ENCODE results near the gene RPS28. TPM values are rescaled to one million over a fixed set of nuclear protein-coding genes. Genes with fewer than 3 reads are reported as not detected.
"Not testable (repeated sequence)": the region's sequence is repeated elsewhere in the genome, so short reads cannot be mapped to it uniquely, and the experiment has no call there.

Gene RPS28
- total RNA-seq, 1 donor: 352 TPM

DNA sequence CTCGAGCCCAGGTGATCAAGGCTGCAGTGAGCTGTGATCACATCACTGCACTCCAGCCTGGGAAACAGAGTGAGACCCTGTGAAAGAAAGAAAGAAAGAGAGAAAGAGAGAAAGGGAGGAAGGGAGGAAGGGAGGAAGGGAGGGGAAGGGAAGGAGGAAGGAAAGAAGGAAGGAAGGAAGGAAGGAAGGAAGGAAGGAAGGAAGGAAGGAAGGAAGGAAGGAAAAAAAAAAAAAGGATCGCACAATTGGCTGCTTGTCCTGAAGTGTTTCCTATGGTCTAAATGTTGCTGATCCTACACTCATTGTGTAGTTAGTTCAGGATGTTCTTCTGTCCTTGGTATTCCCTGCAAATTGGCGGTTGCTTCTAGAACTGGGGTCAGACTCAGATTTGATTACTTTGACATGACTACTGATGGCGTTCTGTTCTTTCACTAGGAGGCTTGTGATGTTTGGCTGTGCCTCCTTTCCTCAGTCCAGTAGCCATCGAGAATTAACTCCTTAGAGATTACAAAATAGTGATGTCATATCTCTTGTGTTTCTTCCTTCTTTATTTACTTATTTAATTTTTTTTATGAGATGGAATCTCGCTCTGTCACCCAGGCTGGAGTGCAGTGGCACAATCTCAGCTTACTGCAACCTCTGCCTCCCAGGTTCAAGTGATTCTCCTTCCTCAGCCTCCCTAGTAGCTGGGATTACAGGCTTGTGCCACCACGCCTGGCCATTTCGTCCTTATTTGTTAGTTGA is 28.5 kb downstream of the RPS28 start:
- H3K27me3 ChIP-seq (ENCODE audit: insufficient read depth, low read length); H3K4me3 ChIP-seq (ENCODE audit: low read length); H3K9me3 ChIP-seq (ENCODE audit: low read depth, low read length); H3K4me1 ChIP-seq (ENCODE audit: insufficient read depth, low read length): not testable (repeated sequence)

DNA sequence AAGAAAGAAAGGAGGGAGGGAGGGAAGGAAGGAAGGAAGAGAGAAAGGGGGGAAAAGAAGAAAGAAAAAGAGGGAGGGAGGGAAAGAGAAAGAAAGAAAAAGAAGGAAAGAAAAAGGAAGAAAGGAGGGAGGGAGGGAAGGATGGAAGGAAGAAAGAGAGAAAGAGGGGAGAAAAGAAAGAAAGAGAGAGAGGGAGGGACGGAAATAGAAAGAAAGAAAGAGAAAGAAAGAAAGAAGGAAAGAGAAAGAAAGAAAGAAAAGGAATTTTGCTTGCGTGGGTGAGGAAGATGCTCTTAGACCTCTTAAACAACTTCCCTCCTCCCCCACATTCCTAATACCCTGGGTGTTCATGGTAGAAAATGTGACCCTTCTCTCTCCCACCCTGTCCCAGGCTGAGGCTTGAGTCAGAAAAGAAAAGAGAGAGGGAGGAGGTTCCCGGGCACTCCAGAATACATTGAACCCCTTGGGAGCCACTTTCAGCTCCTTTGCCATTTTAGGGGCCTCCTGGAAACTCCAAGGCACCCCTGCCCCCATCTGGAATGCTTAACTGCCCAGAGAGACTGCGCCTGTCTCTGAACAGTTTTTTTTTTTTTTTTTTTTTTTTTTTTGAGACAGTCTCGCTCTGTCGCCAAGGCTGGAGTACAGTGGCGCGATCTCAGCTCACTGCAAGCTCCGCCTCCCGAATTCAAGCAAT is 31.0 kb downstream of the RPS28 start:
- peaks cover 3% of the 10 kb centered on the region for H3K27me3 ChIP-seq (ENCODE audit: insufficient read depth, low read length)
- H3K4me1 ChIP-seq (ENCODE audit: insufficient read depth, low read length): no peaks in the 10 kb centered on the region
- no peak overlapping the region for H3K4me3 ChIP-seq (ENCODE audit: low read length)
- H3K9me3 ChIP-seq (ENCODE audit: low read depth, low read length): no peaks in the 10 kb centered on the region

DNA sequence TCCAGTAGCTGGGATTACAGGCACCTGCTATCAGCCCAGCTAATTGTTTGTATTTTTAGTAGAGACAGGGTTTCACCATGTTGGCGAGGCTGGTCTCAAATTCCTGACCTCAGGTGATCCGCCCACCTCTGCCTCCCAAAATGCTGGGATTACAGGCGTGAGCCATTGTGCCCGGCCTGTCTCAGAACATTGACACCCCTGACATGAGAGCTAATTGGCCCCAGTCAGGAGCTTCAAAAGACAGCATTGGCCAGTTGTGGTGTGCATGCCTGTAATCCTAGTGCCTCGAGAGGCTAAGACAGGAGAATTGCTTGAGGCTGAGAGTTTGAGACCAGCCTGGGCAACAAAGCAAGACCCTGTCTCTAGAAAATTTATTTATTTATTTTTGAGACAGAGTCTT is 31.5 kb downstream of the RPS28 start:
- not testable (repeated sequence) for H3K27me3 ChIP-seq (ENCODE audit: insufficient read depth, low read length); H3K9me3 ChIP-seq (ENCODE audit: low read depth, low read length); H3K4me3 ChIP-seq (ENCODE audit: low read length); H3K4me1 ChIP-seq (ENCODE audit: insufficient read depth, low read length)

DNA sequence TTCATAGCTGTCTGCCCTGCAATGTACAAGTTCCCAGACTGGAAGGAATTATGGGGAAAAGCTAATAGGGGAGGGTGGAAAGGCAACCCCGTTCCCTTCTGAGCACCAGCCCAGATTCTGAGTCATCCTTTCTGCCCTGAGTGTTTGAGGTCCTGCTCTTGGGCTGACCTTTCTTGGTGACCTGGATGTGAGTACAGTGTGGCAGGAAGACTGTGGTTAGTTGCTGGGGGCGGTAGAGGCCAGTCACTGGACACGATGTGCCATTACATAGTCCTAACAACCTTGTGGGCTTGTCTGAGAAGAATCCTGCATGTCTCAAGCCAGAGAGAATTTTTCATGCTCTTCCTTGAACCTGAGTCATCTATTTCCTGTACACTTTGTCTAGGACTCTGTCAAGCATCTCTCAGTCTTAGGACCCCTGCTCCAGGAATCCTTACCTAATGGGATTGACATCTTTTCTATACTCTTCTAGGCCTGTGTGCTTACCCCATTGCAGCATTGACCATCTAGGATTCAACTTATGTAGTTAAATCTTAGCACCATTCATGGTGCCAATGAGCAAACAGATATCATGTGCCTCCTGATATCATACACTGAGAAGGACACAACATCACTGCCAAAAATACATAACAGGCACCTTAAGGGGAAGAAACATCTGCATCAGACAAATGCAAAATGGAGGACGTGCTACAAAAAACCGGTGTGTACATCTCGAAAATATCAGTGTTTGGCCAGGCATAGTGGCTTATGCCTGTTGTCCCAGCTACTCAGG is 34.5 kb downstream of the RPS28 start:
- Histone ChIP-seq H3K4me3 (ENCODE audit: low read length) (no peak overlapping the region), H3K4me1 (ENCODE audit: insufficient read depth, low read length) (no peaks in the 10 kb centered on the region), H3K27me3 (ENCODE audit: insufficient read depth, low read length) (peaks cover 3% of the 10 kb centered on the region), H3K9me3 (ENCODE audit: low read depth, low read length) (no peaks in the 10 kb centered on the region)

DNA sequence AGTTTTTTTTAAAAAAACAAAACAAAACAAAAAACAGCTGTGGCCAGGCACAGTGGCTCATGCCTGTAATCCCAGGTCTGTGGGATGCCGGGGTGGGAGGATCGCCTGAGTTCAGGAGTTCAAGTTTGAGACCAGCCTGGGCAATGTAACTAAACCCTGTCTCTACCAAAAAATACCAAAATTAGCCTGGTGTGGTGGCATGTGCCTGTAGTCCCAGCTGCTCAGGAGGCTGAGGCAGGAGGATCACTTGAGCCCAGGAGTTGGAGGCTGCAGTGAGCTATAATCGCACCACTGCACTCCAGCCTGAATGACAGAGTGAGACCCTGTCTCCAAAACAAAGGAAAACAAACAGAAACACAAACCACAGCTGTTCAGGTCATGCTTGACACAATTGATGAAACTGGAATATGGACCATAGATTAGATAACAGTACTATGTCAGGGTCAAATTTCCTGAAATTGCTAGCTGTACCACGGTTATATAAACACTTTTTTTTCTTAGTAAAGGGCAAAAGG is 35.8 kb downstream of the RPS28 start:
- H3K4me1 ChIP-seq (ENCODE audit: insufficient read depth, low read length): no peaks in the 10 kb centered on the region
- no peak overlapping the region for H3K4me3 ChIP-seq (ENCODE audit: low read length)
- H3K27me3 ChIP-seq (ENCODE audit: insufficient read depth, low read length): peaks cover 8% of the 10 kb centered on the region
- no peaks in the 10 kb centered on the region for H3K9me3 ChIP-seq (ENCODE audit: low read depth, low read length)

DNA sequence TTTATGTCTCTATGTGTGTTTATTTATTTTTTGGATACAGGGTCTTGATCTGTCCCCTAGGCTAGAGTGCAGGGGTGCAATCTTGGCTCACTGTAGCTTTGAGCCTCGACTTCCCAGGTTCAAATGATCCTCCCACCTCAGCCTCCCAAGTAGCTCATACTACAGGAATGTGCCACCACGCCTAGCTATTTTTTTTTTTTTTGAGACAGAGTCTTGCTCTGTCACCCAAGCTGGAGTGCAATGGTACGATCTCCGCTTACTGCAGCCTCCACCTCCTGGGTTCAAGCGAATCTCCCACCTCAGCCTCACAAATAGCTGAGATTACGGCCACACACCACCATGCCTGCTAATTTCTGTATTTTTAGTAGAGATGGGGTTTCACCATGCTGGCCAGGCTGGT is 37.7 kb downstream of the RPS28 start:
- peaks cover 15% of the 10 kb centered on the region for H3K27me3 ChIP-seq (ENCODE audit: insufficient read depth, low read length)

DNA sequence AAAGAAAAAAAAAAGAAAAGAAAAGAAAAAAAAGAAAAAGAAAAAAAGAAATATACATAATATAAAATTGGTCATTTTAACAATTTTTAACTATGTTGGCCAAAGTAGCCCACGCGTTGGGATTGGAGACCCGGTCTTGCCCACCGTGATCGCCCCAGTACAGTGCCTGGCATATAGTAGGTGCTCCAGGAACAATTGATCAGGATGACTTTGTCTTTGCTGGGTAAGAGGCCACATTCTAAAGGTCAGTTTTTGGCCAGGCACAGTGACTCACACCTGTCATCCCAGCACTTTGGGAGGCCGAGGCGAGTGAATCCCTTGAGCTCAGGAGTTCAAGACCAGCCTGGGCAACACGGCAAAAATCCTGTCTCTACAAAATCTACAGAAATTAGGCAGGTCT is 38.9 kb downstream of the RPS28 start:
- Histone ChIP-seq H3K27me3 (ENCODE audit: insufficient read depth, low read length) (peaks cover 25% of the 10 kb centered on the region), H3K4me1 (ENCODE audit: insufficient read depth, low read length) (peaks cover 14% of the 10 kb centered on the region), H3K9me3 (ENCODE audit: low read depth, low read length) (no peaks in the 10 kb centered on the region), H3K4me3 (ENCODE audit: low read length) (no peak overlapping the region)

More for the DNA sequence above, 37.7 kb downstream of the RPS28 start:
- Histone ChIP-seq H3K4me1 (ENCODE audit: insufficient read depth, low read length) (peaks cover 9% of the 10 kb centered on the region), H3K9me3 (ENCODE audit: low read depth, low read length) (no peaks in the 10 kb centered on the region), H3K4me3 (ENCODE audit: low read length) (no peak overlapping the region)

DNA sequence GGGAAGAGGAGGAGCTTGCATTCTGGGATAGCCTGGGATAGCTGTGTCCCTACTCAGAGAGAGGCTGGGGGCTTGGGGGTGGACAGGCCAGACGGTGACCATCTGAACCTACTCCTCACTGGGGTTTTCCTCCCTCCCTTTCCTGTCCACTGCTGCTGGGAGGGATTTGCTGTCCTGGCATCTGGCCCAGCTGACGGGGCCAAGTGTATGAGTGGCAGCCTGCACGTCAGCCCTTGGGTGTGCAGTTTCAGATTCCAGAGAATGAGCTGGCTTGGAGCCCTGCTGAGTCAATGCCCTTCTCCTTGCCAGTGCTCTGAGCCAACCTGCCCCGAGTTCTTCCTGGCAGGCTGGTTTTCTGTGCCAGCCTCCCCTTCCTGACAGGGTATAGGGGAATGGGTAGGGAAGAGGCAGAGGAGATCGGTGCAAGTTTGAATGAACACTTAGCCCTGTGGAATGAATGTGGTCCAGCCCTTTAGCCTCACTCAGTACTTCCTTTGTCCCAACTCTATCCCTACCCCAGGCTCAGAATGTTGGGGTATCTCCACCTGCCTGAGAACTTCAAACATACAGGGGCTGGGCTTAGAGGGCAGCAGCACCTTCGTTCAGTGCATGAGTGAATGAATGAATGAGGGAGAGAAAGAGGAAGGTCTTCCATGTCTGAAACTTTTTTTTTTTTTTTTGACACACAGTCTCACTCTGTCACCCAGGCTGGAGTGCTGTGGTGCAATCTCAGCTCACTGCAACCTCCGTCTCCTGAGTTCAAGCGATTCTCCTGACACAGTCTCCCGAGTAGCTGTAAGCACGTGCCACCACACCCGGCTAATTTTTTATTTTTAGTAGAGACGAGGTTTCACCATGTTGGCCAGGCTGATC is 40.9 kb downstream of the RPS28 start:
- H3K27me3 ChIP-seq (ENCODE audit: insufficient read depth, low read length): peaks cover 28% of the 10 kb centered on the region
- H3K4me3 ChIP-seq (ENCODE audit: low read length): no peak overlapping the region
- peaks cover 14% of the 10 kb centered on the region for H3K4me1 ChIP-seq (ENCODE audit: insufficient read depth, low read length)
- H3K9me3 ChIP-seq (ENCODE audit: low read depth, low read length): no peaks in the 10 kb centered on the region

DNA sequence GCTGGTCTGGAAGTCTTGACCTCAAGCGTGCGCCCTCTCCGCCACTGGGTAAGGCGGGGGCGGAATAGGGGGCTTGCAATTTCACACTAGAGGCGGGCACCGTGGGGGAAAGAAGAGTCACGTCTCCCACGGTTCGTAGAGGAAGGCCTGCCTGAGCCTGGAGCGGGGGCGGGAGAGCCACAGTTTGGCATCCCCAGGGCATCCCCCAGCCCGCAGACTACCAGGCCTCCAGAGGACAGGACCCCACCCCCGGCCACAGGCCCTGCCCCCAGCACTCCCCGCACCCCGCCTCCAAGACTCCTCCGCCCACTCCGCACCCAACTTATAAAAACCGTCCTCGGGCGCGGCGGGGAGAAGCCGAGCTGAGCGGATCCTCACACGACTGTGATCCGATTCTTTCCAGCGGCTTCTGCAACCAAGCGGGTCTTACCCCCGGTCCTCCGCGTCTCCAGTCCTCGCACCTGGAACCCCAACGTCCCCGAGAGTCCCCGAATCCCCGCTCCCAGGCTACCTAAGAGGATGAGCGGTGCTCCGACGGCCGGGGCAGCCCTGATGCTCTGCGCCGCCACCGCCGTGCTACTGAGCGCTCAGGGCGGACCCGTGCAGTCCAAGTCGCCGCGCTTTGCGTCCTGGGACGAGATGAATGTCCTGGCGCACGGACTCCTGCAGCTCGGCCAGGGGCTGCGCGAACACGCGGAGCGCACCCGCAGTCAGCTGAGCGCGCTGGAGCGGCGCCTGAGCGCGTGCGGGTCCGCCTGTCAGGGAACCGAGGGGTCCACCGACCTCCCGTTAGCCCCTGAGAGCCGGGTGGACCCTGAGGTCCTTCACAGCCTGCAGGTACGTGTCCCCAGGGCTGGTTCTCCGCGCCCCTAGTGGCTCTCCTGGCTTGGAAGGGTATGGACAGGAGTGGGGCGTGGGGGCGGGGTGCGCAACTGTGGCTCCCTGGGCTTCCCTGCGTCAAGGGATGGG is 42.8 kb downstream of the RPS28 start, which contains the start of gene ANGPTL4:
Gene ANGPTL4, plus strand, starts transcription at position 353 of the 969 bp plus-strand sequence. Its CDS starts 167 bp downstream, at position 520.
- no peak within 1 kb of the TSS for H3K4me3 ChIP-seq (ENCODE audit: low read length)

DNA sequence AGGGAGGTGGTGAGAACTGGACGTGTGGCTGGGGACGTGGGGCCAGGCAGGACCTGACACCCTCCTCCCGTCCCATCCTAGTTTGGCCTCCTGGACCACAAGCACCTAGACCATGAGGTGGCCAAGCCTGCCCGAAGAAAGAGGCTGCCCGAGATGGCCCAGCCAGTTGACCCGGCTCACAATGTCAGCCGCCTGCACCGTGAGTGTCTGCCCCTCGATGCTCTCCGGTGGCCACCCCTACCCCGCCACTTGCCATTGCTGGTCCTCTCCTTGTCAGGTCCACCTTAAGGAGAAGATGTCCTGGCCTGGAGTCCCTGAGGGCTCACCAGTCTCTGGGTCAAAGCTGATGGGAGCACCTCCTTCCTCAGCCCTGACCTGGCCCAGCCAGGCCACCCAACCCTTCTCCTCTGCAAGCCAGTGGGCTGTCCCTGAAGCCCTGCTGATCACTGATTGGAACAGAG is 44.9 kb downstream of the RPS28 start:
- Histone ChIP-seq H3K9me3 (ENCODE audit: low read depth, low read length) (no peaks in the 10 kb centered on the region), H3K4me1 (ENCODE audit: insufficient read depth, low read length) (peaks cover 14% of the 10 kb centered on the region), H3K27me3 (ENCODE audit: insufficient read depth, low read length) (peaks cover 28% of the 10 kb centered on the region), H3K4me3 (ENCODE audit: low read length) (no peak overlapping the region)

More for the DNA sequence above, 42.8 kb downstream of the RPS28 start, which contains the start of gene ANGPTL4:
- no peaks in the 10 kb centered on the region for H3K9me3 ChIP-seq (ENCODE audit: low read depth, low read length)
- peaks cover 14% of the 10 kb centered on the region for H3K4me1 ChIP-seq (ENCODE audit: insufficient read depth, low read length)
- H3K27me3 ChIP-seq (ENCODE audit: insufficient read depth, low read length): peaks cover 28% of the 10 kb centered on the region

DNA sequence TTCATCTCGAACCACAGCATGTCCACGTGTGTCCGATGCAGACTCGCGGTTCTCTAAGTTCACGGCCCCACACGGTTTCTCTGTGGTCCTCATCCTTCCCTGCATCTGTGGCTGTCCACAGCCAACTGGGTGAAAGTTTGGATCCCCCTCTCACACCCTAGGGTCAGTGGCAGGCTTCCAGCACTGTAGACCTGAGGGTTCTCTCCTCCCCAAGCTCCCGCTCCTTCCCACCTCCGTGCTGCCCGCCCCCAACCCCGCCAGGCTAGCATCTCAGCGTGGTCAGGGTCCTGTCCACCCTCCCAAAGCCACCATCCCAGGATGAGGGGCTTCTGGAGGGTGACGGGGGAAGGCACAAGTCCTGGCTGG is 45.6 kb downstream of the RPS28 start:
- H3K4me1 ChIP-seq (ENCODE audit: insufficient read depth, low read length): peaks cover 14% of the 10 kb centered on the region
- no peaks in the 10 kb centered on the region for H3K9me3 ChIP-seq (ENCODE audit: low read depth, low read length)
- H3K27me3 ChIP-seq (ENCODE audit: insufficient read depth, low read length): peaks cover 24% of the 10 kb centered on the region
- H3K4me3 ChIP-seq (ENCODE audit: low read length): no peak overlapping the region

DNA sequence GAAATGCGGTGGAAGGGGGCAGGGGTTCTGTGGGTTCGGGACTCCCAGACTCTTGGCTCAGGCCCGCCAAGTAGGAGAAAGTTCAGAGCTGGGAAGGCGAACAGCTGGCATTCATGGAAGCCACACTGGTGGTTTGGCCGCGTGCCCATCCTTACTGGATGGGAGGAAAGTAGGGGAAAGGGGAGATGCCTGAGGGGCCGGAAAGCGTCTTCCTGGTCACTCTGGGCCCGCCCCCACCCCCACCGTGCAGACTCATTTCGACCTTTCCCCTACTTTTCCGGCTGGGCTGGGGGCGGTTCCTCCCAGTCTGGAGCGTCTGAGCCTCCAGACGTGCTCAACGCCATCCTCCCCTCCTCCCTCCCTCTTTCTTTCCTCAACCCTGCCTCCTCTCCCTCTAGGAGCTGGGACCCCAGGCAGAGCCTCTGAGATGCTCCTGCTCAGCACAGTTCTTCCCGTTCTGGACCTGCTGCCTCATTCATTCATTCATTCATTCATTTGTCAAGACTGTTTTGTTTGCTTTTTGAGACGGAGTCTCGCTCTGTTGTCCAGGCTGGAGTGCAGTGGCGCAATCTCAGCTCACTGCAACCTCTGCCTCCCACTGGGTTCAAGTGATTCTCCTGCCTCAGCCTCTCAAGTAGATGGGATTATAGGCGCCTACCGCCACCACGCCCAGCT is 46.2 kb downstream of the RPS28 start:
- Histone ChIP-seq H3K27me3 (ENCODE audit: insufficient read depth, low read length) (peaks cover 20% of the 10 kb centered on the region), H3K4me1 (ENCODE audit: insufficient read depth, low read length) (peaks cover 14% of the 10 kb centered on the region), H3K9me3 (ENCODE audit: low read depth, low read length) (no peaks in the 10 kb centered on the region), H3K4me3 (ENCODE audit: low read length) (no peak overlapping the region)

Data from mononuclear cell (primary cell).